Transverse colon (tissue), 4 donors: ENCODE results near the gene GABRG3. TPM values are rescaled to one million over a fixed set of nuclear protein-coding genes. Genes with fewer than 3 reads are reported as not detected.

Experiments
- DNase-seq: peaks from one replicate; pipeline ENCODE4 v3.0.0-alpha.2; 2019
- H3K27ac ChIP-seq, 4 donors: fragments of 200-600 bp; sonication (generic); 2 replicates each; pipeline ENCODE4 v1.5.1; 2016 to 2018; ENCODE audit warnings: inconsistent platforms in 4 of 4
- H3K27me3 ChIP-seq: fragments of 200-600 bp; sonication (generic); 2 replicates; pipeline ENCODE4 v1.5.1; 2017; ENCODE audit warnings: inconsistent platforms
- H3K36me3 ChIP-seq, 4 donors: fragments of 200-600 bp; sonication (generic); 2 replicates each; pipeline ENCODE4 v1.5.1; 2017 to 2019; ENCODE audit warnings: inconsistent platforms in 4 of 4
- H3K4me1 ChIP-seq, 4 donors: fragments of 200-600 bp; sonication (generic); 2 replicates each; pipeline ENCODE4 v1.5.1; 2017 to 2020; ENCODE audit warnings: inconsistent platforms in 4 of 4
- H3K4me3 ChIP-seq, 4 donors: fragments of 200-600 bp; sonication (generic); 1 replicate in 1 of 4; 2 replicates in 3 of 4; pipeline versions ENCODE4 v1.5.1 to v1.6.1; 2017 to 2019; ENCODE audit warnings: inconsistent platforms in 4 of 4
- H3K9me3 ChIP-seq, 2 donors: fragments of 200-600 bp; sonication (generic); 2 replicates each; pipeline ENCODE4 v1.5.1; 2017 to 2019; ENCODE audit warnings: inconsistent platforms in 2 of 2
- EP300 ChIP-seq: sonication (generic); formaldehyde crosslinking; IDR thresholded peaks from one replicate; pipeline ENCODE4 v1.6.1; 2017; ENCODE audit warnings: antibody characterized with exemption, low read depth
- POLR2A ChIP-seq: fragments of 450-650 bp; IDR thresholded peaks from one replicate; pipeline ENCODE4 v1.6.1; 2016; ENCODE audit warnings: antibody characterized with exemption, mild to moderate bottlenecking, moderate library complexity
- POLR2AphosphoS5 ChIP-seq, 3 donors: sonication (generic); formaldehyde crosslinking; IDR thresholded peaks; one replicate each; pipeline ENCODE4 v1.6.1; 2016; ENCODE audit warnings: antibody characterized with exemption in 3 of 3
- WGBS, 2 donors: methylation state at CpG; one replicate each; pipeline ENCODE4 v1.1.5; 2018; ENCODE audit warnings: low coverage in 1 of 2; 5-methylcytosine and 5-hydroxymethylcytosine counted together
- in situ Hi-C, 4 donors: fragments of 200-750 bp; cut with MboI; loops; one replicate each; pipeline versions ENCODE4 v1.15.0 to v1.15.1; 2017; ENCODE audit warnings: low sequenced_read_pairs in 3 of 4, low pct_ligation_motif_present in 1 of 4, low pct_unique_long_range_greater_than_20kb in 1 of 4
- intact Hi-C: fragments of 100-400 bp; cut with DNase I; formaldehyde crosslinking; loops from one replicate; pipeline ENCODE4 v1.15.1; 2023; ENCODE audit warnings: low total_unique reads
- total RNA-seq, 4 donors: library from RNA; depleted of rRNA; stranded (reverse); fragments of >200 nt; gene quantifications; one replicate each; pipeline ENCODE4 v1.1.0, GENCODE V29; 2016
- TF ChIP-seq, protein P1 (sequence below), 5 experiments: fragments of 200-600 bp in 3 of 5; fragments of 450-650 bp in 2 of 5; sonication (generic) in 3 of 5; IDR thresholded peaks; 1 replicate in 2 of 5; 2 replicates in 3 of 5; pipeline ENCODE4 v1.5.1; 2016 to 2017; ENCODE audit warnings: antibody characterized with exemption in 5 of 5, inconsistent platforms in 3 of 5, mild to moderate bottlenecking in 2 of 5, moderate library complexity in 1 of 5

The GABRG3 gene
- total RNA-seq, 4 donors from 2014 or later, result not detected

GRCh38 chr15:27249046-27249759 is 278.2 kb downstream of the GABRG3 start:
- Histone ChIP-seq H3K4me1 (no peaks in the 10 kb centered on the region), H3K9me3 (no peaks in the 10 kb centered on the region), H3K27ac (no peak overlapping the region), H3K36me3 (no peaks in the 10 kb centered on the region), H3K4me3 (no peak overlapping the region), H3K27me3 (no peaks in the 10 kb centered on the region)
- intact Hi-C loops, result no loop called here
- no peak for DNase-seq
- WGBS, 2 donors, result 90 to 93% methylated on average over 15 to 23 of the region's 23 CpGs
- TF ChIP-seq, protein P1, sequence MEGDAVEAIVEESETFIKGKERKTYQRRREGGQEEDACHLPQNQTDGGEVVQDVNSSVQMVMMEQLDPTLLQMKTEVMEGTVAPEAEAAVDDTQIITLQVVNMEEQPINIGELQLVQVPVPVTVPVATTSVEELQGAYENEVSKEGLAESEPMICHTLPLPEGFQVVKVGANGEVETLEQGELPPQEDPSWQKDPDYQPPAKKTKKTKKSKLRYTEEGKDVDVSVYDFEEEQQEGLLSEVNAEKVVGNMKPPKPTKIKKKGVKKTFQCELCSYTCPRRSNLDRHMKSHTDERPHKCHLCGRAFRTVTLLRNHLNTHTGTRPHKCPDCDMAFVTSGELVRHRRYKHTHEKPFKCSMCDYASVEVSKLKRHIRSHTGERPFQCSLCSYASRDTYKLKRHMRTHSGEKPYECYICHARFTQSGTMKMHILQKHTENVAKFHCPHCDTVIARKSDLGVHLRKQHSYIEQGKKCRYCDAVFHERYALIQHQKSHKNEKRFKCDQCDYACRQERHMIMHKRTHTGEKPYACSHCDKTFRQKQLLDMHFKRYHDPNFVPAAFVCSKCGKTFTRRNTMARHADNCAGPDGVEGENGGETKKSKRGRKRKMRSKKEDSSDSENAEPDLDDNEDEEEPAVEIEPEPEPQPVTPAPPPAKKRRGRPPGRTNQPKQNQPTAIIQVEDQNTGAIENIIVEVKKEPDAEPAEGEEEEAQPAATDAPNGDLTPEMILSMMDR (IDR thresholded peaks at IDR 0.05), result no peak
- no peak for TF ChIP-seq EP300
- TF ChIP-seq POLR2A, result no peak
- no peak for TF ChIP-seq POLR2AphosphoS5 (IDR thresholded peaks at IDR 0.05)
- in situ Hi-C loops, result no loop called here

DNA sequence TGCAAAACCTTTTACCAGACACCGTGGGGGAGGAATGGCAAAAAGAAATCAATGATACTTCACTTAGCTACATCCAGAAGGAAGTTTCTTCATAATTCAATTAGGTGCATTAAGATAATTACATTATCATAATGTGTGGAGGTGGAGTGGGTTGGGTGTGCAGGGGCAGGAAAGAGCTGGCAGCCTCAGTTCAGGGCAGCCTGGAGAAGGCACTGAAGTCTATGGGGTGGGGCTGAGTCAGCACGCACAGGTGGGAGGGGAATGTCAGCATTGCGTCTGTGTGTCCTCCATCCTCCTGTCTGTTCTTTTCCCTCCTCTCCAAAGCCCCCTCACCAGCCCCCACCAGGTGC is 278.8 kb downstream of the GABRG3 start:
- intact Hi-C loops, result no loop called here
- Histone ChIP-seq H3K9me3 (no peaks in the 10 kb centered on the region), H3K27ac (no peak overlapping the region), H3K27me3 (no peaks in the 10 kb centered on the region), H3K36me3 (no peaks in the 10 kb centered on the region), H3K4me1 (no peaks in the 10 kb centered on the region), H3K4me3 (no peak overlapping the region)
- no peak for DNase-seq
- TF ChIP-seq POLR2AphosphoS5 (IDR thresholded peaks at IDR 0.05) (no peak), POLR2A (no peak), EP300 (no peak)
- TF ChIP-seq, protein P1 (IDR thresholded peaks at IDR 0.05), result no peak
- in situ Hi-C loops, result loop anchor here in 1 of 4 donors (25.0 kb wide), 2 partner anchors 113 to 212 kb away; no protein-coding TSS in a partner anchor
- 71 to 75% methylated on average over 1 to 3 of the region's 3 CpGs for WGBS, 2 donors

GRCh38 chr15:27250223-27250622 is 279.2 kb downstream of the GABRG3 start:
- H3K4me1 ChIP-seq, result no peaks in the 10 kb centered on the region
- 60 to 77% methylated on average over 1 to 6 of the region's 6 CpGs for WGBS, 2 donors
- no peak overlapping the region for H3K27ac ChIP-seq
- intact Hi-C loops, result no loop called here
- no peak for TF ChIP-seq POLR2A
- TF ChIP-seq EP300, result no peak
- TF ChIP-seq POLR2AphosphoS5 (IDR thresholded peaks at IDR 0.05), result no peak
- TF ChIP-seq, protein P1 (IDR thresholded peaks at IDR 0.05), result no peak
- H3K27me3 ChIP-seq, result no peaks in the 10 kb centered on the region
- no peak overlapping the region for H3K4me3 ChIP-seq
- in situ Hi-C loops, result loop anchor here in 1 of 4 donors (25.0 kb wide), 2 partner anchors 112 to 213 kb away; no protein-coding TSS in a partner anchor
- H3K9me3 ChIP-seq, result no peaks in the 10 kb centered on the region
- no peak for DNase-seq
- H3K36me3 ChIP-seq, result no peaks in the 10 kb centered on the region

- Histone ChIP-seq H3K4me3 (no peak overlapping the region), H3K9me3 (no peaks in the 10 kb centered on the region), H3K27me3 (no peaks in the 10 kb centered on the region), H3K36me3 (no peaks in the 10 kb centered on the region), H3K27ac (no peak overlapping the region), H3K4me1 (no peaks in the 10 kb centered on the region)
- in situ Hi-C loops (loop anchor here in 1 of 4 donors (25.0 kb wide), 2 partner anchors 108 to 217 kb away; no protein-coding TSS in a partner anchor), intact Hi-C loops (no loop called here)
- TF ChIP-seq, protein P1 (IDR thresholded peaks at IDR 0.05), result no peak
- TF ChIP-seq POLR2A (no peak), POLR2AphosphoS5 (IDR thresholded peaks at IDR 0.05) (no peak), EP300 (no peak)
- 37 to 80% methylated on average over 7 to 9 of the region's 9 CpGs for WGBS, 2 donors
- DNase-seq, result no peak
These were observed 283.1 kb downstream of the GABRG3 start for GRCh38 chr15:27254055-27254454.
